CD4-positive, alpha-beta T cell treated with Interleukin-12 subunit alpha and Interleukin-12 subunit beta, for 1 hour (primary cell): Measurements from ENCODE around the gene ZNF155.
A peak's percentile ranks its signal among the peaks of the same experiment; 100 is the strongest.

Source experiments
- DNase-seq: peaks from one replicate; pipeline ENCODE4 v3.0.0-alpha.2; 2020

Gene ZNF155

DNA sequence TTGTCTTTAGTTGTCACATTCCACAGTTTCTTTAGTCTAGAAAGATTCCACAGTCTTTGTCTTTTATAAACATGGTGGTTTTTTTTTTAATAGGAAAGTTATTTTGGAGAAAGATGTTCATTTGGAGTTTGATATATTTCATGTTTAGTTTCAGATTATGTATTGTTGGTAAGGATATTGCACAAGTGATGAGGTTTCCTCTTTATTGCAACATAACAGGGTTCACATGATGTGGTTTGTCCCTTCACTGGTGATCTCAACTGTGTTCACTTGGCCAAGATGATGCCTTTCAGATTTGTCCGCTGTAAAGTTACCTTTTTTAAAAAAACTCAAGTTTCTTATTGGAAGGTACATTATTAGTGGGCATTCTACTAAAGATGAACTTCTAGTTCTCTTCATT, 22.0 kb downstream of the ZNF155 start:
- DNase-seq, result no peak

DNA sequence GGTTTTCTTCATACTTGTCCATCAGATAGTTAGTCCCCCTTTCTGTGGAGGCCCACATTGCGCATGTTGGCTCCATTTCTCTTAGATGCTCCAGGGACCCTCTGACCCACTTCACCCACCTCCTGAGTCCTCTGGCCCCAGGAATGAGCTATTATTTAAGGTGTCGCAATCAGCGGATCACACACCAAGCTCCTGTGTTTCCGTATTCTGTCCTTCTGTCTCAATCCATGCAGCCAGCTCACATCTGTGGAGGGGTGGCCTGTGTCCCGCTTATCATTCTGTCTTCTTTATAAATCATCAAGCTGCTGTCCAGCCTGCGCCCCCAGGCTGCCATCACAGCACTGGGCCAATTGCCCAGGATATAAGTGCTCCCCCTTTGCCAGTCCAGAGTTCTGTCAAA, 23.5 kb downstream of the ZNF155 start:
- DNase-seq, result no peak

- no peak for DNase-seq
Observed at GRCh38 chr19:44010468-44010867, 26.5 kb downstream of the ZNF155 start.

GRCh38 chr19:44019498-44019897, 35.5 kb downstream of the ZNF155 start:
- no peak for DNase-seq

- DNase-seq, result no peak
Observed at GRCh38 chr19:44021221-44021620, 37.2 kb downstream of the ZNF155 start.

GRCh38 chr19:44024900-44025216, 40.9 kb downstream of the ZNF155 start:
- no peak for DNase-seq

DNA sequence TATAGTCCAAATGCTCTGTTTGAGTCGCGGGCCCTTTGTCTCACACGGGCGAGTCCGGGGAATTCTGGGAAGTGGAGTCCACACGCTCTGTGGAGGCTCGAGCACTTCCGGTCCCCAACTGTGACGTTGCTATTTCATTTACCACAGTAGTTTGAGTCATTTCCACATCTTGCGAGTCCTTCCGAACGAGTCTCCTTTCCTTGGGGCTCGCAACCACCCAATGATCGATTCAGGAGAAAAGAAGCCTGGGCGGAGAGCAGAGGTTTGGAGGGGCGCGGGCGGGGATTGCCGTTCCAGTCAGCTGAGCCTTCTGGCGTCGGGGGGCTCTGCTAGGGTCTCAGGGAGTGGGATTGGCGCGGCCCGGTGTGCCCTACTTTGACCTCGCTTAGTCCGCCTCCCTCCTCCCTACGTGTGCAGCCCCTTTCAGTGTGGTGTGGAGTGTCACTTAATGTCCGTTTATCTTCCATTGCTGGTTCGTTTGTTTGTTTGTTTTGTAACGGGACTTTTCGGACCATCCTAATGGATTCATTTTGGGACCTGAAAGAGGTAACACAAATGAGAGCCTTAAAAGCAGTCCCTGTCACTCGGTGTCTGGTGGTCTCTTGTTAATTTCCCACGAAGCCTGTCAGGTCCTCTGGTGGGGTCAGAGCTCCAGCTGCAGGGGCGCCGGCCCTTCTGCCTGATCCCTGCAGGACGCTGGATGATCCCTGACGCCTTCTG, 41.4 kb downstream of the ZNF155 start, which contains the start of gene ZNF222:
TSS of gene ZNF222 (plus strand) at position 163 of the 720 bp plus-strand sequence. CDS start at position 221, 58 bp downstream.
- peak; percentile 84 for DNase-seq

- DNase-seq, result no peak
Observed at GRCh38 chr19:44026622-44027021, 42.6 kb downstream of the ZNF155 start.

DNA sequence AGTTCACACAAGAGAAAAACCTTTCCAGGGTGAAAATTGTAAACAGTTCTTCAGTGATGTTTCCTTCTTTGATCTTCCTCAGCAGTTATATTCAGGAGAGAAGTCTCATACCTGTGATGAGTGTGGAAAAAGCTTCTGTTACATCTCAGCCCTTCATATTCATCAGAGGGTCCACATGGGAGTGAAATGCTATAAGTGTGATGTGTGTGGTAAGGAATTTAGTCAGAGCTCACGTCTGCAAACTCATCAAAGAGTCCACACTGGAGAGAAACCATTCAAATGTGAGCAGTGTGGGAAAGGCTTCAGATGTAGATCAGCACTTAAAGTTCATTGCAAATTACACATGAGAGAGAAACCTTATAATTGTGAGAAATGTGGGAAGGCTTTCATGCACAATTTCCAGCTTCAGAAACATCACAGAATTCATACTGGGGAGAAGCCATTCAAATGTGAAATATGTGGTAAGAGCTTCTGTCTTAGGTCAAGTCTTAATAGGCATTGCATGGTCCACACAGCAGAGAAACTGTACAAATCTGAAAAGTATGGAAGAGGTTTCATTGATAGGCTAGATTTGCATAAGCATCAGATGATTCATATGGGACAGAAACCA, 48.1 kb downstream of the ZNF155 start:
- no peak for DNase-seq

DNA sequence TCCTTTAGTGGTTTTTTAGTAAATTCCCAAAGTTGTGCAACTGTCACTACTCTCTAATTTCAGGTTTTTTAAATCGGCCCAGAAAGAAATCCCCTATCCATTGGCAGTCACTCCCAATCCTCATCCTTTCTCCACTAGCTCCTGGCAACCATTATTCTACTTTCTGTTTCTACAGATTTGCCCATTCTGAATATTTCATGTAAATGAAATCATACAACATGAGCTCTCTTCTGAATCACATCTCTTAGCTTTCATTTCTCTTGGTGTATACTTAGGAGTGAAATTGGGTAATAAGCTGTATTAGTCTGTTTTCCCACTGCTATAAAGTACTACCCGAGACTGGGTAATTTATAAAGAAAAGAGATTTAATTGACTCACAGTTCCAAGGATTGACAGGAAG, 58.2 kb downstream of the ZNF155 start:
- DNase-seq, result no peak
